Neural cell (in vitro differentiated cells): ENCODE data around the gene C22orf39.
A peak's percentile ranks its signal among the peaks of the same experiment; 100 is the strongest.

Experiments
- EP300 ChIP-seq: fragments of 450-650 bp; conservative IDR thresholded peaks from 2 replicates; pipeline ENCODE4 v1.6.1; 2014; ENCODE audit warnings: antibody characterized with exemption, mild to moderate bottlenecking, moderate library complexity; ENCODE audit not compliant: poor library complexity, severe bottlenecking
- EZH2 ChIP-seq: fragments of 200-600, 300-800 bp; shearing (Covaris generic), sonication (generic); IDR thresholded peaks from 2 replicates; pipeline ENCODE4 v1.6.1; 2014; ENCODE audit warnings: antibody characterized with exemption, low read length, borderline replicate concordance, mild to moderate bottlenecking; ENCODE audit not compliant: insufficient read depth, poor library complexity, severe bottlenecking
- MXI1 ChIP-seq: fragments of 450-650 bp; conservative IDR thresholded peaks from 2 replicates; pipeline ENCODE4 v1.6.1; 2014; ENCODE audit warnings: antibody characterized with exemption, mild to moderate bottlenecking; ENCODE audit not compliant: poor library complexity, severe bottlenecking
- POLR2AphosphoS5 ChIP-seq: IDR thresholded peaks from 2 replicates; pipeline ENCODE4 v1.6.1; 2012
- TAF1 ChIP-seq: IDR thresholded peaks from 2 replicates; pipeline ENCODE4 v1.6.1; 2012; ENCODE audit warnings: low read depth
- TF ChIP-seq, protein P1 (sequence below): fragments of 450-650 bp; IDR thresholded peaks from 2 replicates; pipeline ENCODE4 v1.5.1; 2014; ENCODE audit warnings: antibody characterized with exemption, mild to moderate bottlenecking, moderate library complexity; ENCODE audit not compliant: poor library complexity, severe bottlenecking

DNA sequence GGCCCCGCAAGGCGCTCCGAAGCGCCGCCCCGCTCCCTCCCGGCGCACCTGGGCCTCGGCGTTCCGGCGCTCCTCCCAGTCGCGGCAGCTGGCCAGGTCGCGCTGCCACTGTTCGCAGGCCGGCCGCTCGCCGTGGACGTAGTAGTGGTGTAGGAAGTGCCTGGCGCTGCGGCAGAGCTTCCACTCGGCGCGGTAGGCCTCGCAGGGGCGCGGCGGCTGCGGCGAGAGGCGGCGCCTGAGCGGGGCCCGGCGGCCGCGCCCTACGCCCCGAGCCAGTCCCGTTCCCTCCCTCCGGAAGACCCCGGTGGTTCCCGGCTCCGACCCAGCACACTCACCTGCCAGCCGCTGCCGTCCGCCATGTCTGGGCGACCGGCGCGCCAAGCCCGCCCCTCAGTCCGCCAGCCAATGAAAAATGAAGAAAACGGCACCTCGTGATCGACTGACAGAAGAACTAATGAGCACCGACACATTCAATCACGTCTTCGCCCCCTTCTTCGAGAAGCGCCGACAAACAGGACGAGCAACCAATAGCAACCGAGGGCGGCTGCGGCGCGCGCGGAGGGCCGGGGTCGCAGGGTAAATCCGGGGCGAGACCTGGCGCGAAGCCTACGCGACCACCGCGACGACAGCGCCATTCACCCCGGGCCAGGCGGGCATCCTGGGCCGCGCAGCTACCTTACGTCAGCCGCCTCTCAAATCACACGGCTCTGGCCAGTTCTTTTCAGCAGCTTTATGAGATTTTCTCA is at the start of gene C22orf39:
- TF ChIP-seq, protein P1, sequence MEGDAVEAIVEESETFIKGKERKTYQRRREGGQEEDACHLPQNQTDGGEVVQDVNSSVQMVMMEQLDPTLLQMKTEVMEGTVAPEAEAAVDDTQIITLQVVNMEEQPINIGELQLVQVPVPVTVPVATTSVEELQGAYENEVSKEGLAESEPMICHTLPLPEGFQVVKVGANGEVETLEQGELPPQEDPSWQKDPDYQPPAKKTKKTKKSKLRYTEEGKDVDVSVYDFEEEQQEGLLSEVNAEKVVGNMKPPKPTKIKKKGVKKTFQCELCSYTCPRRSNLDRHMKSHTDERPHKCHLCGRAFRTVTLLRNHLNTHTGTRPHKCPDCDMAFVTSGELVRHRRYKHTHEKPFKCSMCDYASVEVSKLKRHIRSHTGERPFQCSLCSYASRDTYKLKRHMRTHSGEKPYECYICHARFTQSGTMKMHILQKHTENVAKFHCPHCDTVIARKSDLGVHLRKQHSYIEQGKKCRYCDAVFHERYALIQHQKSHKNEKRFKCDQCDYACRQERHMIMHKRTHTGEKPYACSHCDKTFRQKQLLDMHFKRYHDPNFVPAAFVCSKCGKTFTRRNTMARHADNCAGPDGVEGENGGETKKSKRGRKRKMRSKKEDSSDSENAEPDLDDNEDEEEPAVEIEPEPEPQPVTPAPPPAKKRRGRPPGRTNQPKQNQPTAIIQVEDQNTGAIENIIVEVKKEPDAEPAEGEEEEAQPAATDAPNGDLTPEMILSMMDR: peak; percentile 32
- TF ChIP-seq POLR2AphosphoS5: peak; percentile 86
- TF ChIP-seq MXI1: peak; percentile 83
- TF ChIP-seq TAF1: peak; percentile 55
- no peak for TF ChIP-seq EZH2
- TF ChIP-seq EP300: peak; percentile 43
